Gastroesophageal sphincter (tissue), 3 donors: ENCODE results near the gene IRGQ.

Source experiments
- CTCF ChIP-seq, 4 experiments: fragments of 200-600 bp in 2 of 4; fragments of 450-650 bp in 2 of 4; sonication (generic) in 1 of 4; IDR thresholded peaks; one replicate each; pipeline ENCODE4 v1.5.1; 2017 to 2019; ENCODE audit warnings: antibody characterized with exemption in 4 of 4, mild to moderate bottlenecking in 2 of 4, moderate library complexity in 2 of 4
- EP300 ChIP-seq: sonication (generic); formaldehyde crosslinking; IDR thresholded peaks from one replicate; pipeline ENCODE4 v1.6.1; 2017; ENCODE audit warnings: antibody characterized with exemption, mild to moderate bottlenecking
- POLR2A ChIP-seq, 2 donors: fragments of 450-650 bp; IDR thresholded peaks; one replicate each; pipeline ENCODE4 v1.6.1; 2017; ENCODE audit warnings: antibody characterized with exemption in 2 of 2, mild to moderate bottlenecking in 2 of 2, moderate library complexity in 1 of 2
- POLR2AphosphoS5 ChIP-seq: sonication (generic); formaldehyde crosslinking; IDR thresholded peaks from one replicate; pipeline ENCODE4 v1.6.1; 2017; ENCODE audit warnings: antibody characterized with exemption

- TF ChIP-seq CTCF (IDR thresholded peaks at IDR 0.05): no peak
- TF ChIP-seq POLR2AphosphoS5: no peak
- TF ChIP-seq EP300: no peak
- TF ChIP-seq POLR2A (IDR thresholded peaks at IDR 0.05): no peak
These were observed 25.7 kb downstream of the IRGQ start for GRCh38 chr19:43570174-43570791.
